Karpas-422 (cell line): ENCODE results near the gene LRP1B. TPM values are rescaled to one million over a fixed set of nuclear protein-coding genes. Genes with fewer than 3 reads are reported as not detected.
A peak's percentile ranks its signal among the peaks of the same experiment; 100 is the strongest.

Experiments used
- DNase-seq: peaks from one replicate; pipeline ENCODE4 v3.0.0-alpha.2; 2015
- H2AFZ ChIP-seq: fragments of 200-600 bp; sonication (generic); 2 replicates; pipeline ENCODE4 v1.6.1; 2014; ENCODE audit warnings: antibody characterized with exemption, low read length, mixed read lengths
- H3K27ac ChIP-seq: fragments of 200-600 bp; sonication (generic); 2 replicates; pipeline ENCODE4 v1.5.1; 2014; ENCODE audit warnings: mild to moderate bottlenecking, low read length, moderate library complexity
- H3K27me3 ChIP-seq: fragments of 200-600 bp; sonication (generic); 2 replicates; pipeline ENCODE4 v1.6.1; 2014; ENCODE audit warnings: low read length, mixed read lengths
- H3K36me3 ChIP-seq: fragments of 200-600 bp; sonication (generic); 2 replicates; pipeline ENCODE4 v1.6.1; 2014; ENCODE audit warnings: low read length, mixed read lengths; ENCODE audit not compliant: insufficient read depth
- H3K4me1 ChIP-seq: fragments of 200-600 bp; sonication (generic); 2 replicates; pipeline ENCODE4 v1.6.1; 2014; ENCODE audit warnings: mild to moderate bottlenecking, low read length, mixed read lengths
- H3K4me2 ChIP-seq: fragments of 200-600 bp; sonication (generic); 2 replicates; pipeline ENCODE4 v1.6.1; 2014; ENCODE audit warnings: low read length, low read depth, mild to moderate bottlenecking; ENCODE audit not compliant: poor library complexity, severe bottlenecking
- H3K4me3 ChIP-seq: fragments of 200-600 bp; sonication (generic); 2 replicates; pipeline ENCODE4 v1.5.1; 2014; ENCODE audit warnings: mild to moderate bottlenecking, antibody characterized with exemption, low read length, mixed read lengths
- H3K79me2 ChIP-seq: fragments of 200-600 bp; sonication (generic); 2 replicates; pipeline ENCODE4 v1.6.1; 2014; ENCODE audit warnings: mild to moderate bottlenecking, low read length, mixed read lengths
- H3K9ac ChIP-seq: fragments of 200-600 bp; sonication (generic); 2 replicates; pipeline ENCODE4 v1.6.0; 2014; ENCODE audit warnings: low read length
- H3K9me2 ChIP-seq: fragments of 200-600 bp; sonication (generic), shearing (Covaris generic); replicated peaks from 2 replicates; pipeline ENCODE4 v1.6.0; 2014; ENCODE audit warnings: mild to moderate bottlenecking, low read length, moderate library complexity; ENCODE audit not compliant: insufficient read depth
- H3K9me3 ChIP-seq: fragments of 300-700, 200-600 bp; sonication (generic); 2 replicates; pipeline ENCODE4 v1.6.1; 2014; ENCODE audit warnings: low read length, mixed read lengths
- H4K20me1 ChIP-seq: fragments of 200-600 bp; sonication (generic); 2 replicates; pipeline ENCODE4 v1.6.1; 2014; ENCODE audit warnings: mild to moderate bottlenecking, antibody characterized with exemption, low read length, low read depth; ENCODE audit not compliant: insufficient read depth
- total RNA-seq: library from RNA; depleted of rRNA; stranded (reverse); fragments of >200 nt; shearing (Covaris generic); gene quantifications from 2 replicates; pipeline ENCODE4 v1.2.3, GENCODE V29; 2014; ENCODE audit warnings: low replicate concordance

LRP1B gene
- total RNA-seq, 1 experiment from 2014 or later, result not detected

DNA sequence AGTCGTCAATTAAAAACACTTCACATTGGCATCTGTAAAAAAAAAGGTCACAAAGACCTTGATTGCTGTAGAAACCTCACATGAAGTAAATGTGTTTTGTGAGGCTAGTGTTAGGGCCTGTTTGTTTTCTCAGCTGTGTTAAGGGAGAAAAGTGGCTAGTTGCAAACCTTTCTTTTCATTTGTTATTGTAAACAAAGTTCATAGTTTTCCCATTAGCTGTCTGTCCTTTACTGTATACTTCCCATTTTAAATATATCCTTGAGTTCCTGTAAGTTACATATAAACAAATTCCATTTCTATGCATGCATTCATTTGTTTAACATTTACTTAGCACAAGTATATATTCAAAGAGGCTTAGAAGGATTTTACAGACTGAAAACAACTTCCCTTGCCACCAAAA is 1250.2 kb downstream of the LRP1B start:
- H2AFZ ChIP-seq, result no peak overlapping the region
- DNase-seq, result no peak
- H3K9ac ChIP-seq, result no peak overlapping the region
- H3K4me1 ChIP-seq, result no peaks in the 10 kb centered on the region
- no peaks in the 10 kb centered on the region for H3K9me2 ChIP-seq
- H3K4me3 ChIP-seq, result no peak overlapping the region
- no peaks in the 10 kb centered on the region for H3K27me3 ChIP-seq
- no peaks in the 10 kb centered on the region for H4K20me1 ChIP-seq
- no peaks in the 10 kb centered on the region for H3K79me2 ChIP-seq
- no peaks in the 10 kb centered on the region for H3K36me3 ChIP-seq
- peaks cover 26% of the 10 kb centered on the region for H3K9me3 ChIP-seq
- H3K4me2 ChIP-seq, result no peak overlapping the region
- H3K27ac ChIP-seq, result no peak overlapping the region

DNA sequence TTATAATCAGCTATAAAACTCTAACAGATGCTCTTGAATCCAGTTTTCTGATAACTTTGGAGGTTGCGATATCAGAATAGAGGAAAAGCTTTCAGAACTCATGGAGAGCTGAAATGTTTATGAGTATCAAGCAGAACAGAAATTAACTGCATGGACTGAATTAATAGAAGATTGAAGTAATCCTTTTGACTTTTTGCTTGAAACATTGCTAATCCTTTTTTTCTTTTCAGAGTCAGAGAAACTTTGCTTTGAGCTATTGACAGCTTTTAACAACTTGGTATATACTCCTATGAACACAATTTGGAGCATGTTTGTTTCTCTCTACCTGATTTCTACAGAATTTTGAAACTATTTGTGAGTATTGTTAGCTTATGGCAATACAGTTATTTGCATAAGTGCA is 1254.8 kb downstream of the LRP1B start:
- Histone ChIP-seq H3K4me2 (no peak overlapping the region), H3K9me2 (no peaks in the 10 kb centered on the region), H3K4me3 (no peak overlapping the region), H2AFZ (no peak overlapping the region), H3K27me3 (no peaks in the 10 kb centered on the region), H3K27ac (no peak overlapping the region), H3K9ac (no peak overlapping the region), H3K9me3 (peaks cover 21% of the 10 kb centered on the region), H3K79me2 (no peaks in the 10 kb centered on the region), H3K4me1 (no peaks in the 10 kb centered on the region), H4K20me1 (no peaks in the 10 kb centered on the region), H3K36me3 (no peaks in the 10 kb centered on the region)
- DNase-seq, result no peak

DNA sequence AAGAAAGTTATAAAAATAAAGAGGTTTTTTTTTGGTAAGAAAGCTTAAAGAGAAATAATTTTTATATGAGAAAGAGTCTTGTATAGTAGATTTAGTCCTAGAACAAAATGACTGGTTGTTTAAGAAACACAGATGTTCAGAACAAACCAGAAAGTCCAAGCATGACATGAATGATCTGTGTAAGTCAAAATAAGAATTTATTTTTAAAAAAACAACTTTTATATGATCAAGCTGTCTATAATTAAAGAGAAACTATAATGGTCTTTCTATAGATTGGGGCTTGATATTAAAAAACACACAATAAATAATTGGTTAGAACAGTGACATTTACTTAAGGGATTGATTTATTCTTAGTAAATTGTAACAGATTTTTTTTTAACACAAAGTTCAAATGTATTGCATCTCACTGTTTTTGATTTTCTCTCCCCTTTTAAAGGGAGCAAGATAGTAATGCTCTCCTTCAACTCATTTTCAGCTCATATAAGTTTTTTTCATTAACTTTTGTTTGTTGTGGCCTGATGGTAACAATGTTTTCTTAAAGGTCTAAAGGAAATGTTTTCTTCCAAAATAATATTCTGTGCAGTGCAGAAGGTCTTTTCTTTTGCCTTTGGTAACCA is 1256.8 kb downstream of the LRP1B start:
- Histone ChIP-seq H3K9ac (no peak overlapping the region), H3K9me3 (peaks cover 19% of the 10 kb centered on the region), H2AFZ (no peak overlapping the region), H3K4me3 (no peak overlapping the region), H3K79me2 (no peaks in the 10 kb centered on the region), H4K20me1 (no peaks in the 10 kb centered on the region), H3K36me3 (no peaks in the 10 kb centered on the region), H3K9me2 (no peaks in the 10 kb centered on the region), H3K27ac (no peak overlapping the region), H3K4me2 (no peak overlapping the region), H3K4me1 (no peaks in the 10 kb centered on the region), H3K27me3 (no peaks in the 10 kb centered on the region)
- no peak for DNase-seq

DNA sequence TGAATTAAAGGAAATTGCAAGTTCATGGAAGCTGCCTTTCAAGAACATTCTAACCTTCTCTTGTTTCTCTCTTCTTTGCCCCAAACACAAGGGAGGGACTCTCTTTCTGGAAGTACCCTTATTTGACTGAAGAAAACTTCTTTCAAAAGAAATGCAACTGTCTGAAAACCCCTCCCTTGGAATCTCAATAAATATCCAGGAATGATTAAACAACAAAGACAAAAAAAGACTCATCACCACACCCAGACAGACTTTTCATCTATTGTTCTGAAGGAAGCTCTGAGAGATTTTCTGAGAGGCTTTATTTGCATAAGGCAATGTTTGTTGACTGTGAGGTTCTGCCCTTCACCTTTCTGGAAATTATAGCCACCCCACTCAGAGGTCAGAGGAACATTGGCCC is 1260.9 kb downstream of the LRP1B start:
- no peak overlapping the region for H2AFZ ChIP-seq
- H3K27ac ChIP-seq, result no peak overlapping the region
- H3K27me3 ChIP-seq, result no peaks in the 10 kb centered on the region
- no peaks in the 10 kb centered on the region for H3K79me2 ChIP-seq
- H3K9ac ChIP-seq, result no peak overlapping the region
- H4K20me1 ChIP-seq, result no peaks in the 10 kb centered on the region
- H3K4me3 ChIP-seq, result no peak overlapping the region
- H3K9me2 ChIP-seq, result no peaks in the 10 kb centered on the region
- no peaks in the 10 kb centered on the region for H3K4me1 ChIP-seq
- no peaks in the 10 kb centered on the region for H3K36me3 ChIP-seq
- H3K4me2 ChIP-seq, result no peak overlapping the region
- DNase-seq, result no peak
- H3K9me3 ChIP-seq, result peaks cover 13% of the 10 kb centered on the region; the same call in 1 of the 2 replicates

DNA sequence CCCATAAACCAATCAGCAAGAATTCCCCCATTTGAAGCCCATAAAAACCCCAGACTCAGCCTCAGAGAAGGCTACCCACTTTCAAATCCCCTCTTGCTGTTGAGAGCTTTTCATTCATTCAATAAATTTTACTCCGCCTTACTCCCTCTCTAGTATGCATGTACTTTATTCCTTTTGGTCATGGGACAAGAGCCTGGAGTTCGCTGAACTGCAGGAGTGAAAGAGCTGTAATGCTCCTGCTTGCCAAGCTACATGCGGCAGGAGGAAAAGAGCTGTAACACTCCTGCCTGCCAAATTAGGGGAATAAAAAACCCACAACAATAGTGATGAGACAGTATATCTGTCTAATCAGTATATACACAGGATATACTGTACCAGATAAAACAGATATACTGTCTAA is 1261.7 kb downstream of the LRP1B start:
- Histone ChIP-seq H3K36me3 (no peaks in the 10 kb centered on the region), H3K4me3 (no peak overlapping the region), H3K4me2 (no peak overlapping the region), H3K9me2 (no peaks in the 10 kb centered on the region), H4K20me1 (no peaks in the 10 kb centered on the region), H2AFZ (no peak overlapping the region), H3K27me3 (no peaks in the 10 kb centered on the region), H3K4me1 (no peaks in the 10 kb centered on the region), H3K27ac (no peak overlapping the region), H3K79me2 (no peaks in the 10 kb centered on the region), H3K9me3 (peaks cover 10% of the 10 kb centered on the region; the same call in 1 of the 2 replicates), H3K9ac (no peak overlapping the region)
- no peak for DNase-seq

DNA sequence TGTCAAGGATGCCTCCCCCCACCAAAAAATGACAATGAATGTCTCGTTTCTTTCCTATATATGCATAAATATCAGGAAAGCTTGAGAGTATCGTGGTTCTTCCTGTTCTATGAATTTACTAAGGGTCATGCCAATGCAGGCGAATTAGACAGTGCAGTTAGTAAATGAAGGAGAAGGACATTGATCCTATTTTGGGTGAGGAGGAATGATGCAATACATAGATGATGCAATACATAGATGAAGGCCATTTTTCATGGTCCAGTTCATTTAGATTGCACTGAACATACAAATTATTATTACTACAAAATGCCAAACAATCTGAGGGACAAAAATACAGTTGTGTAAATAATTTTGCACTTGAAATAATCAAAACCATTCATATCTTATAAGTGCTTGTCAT is 1265.0 kb downstream of the LRP1B start:
- Histone ChIP-seq H3K36me3 (no peaks in the 10 kb centered on the region), H3K79me2 (no peaks in the 10 kb centered on the region), H3K4me3 (no peak overlapping the region), H3K4me1 (no peaks in the 10 kb centered on the region), H4K20me1 (no peaks in the 10 kb centered on the region), H3K9me2 (no peaks in the 10 kb centered on the region), H3K9ac (no peak overlapping the region), H3K27me3 (no peaks in the 10 kb centered on the region), H2AFZ (no peak overlapping the region), H3K27ac (no peak overlapping the region), H3K9me3 (peaks cover 9% of the 10 kb centered on the region; the same call in 1 of the 2 replicates), H3K4me2 (no peak overlapping the region)
- no peak for DNase-seq

DNA sequence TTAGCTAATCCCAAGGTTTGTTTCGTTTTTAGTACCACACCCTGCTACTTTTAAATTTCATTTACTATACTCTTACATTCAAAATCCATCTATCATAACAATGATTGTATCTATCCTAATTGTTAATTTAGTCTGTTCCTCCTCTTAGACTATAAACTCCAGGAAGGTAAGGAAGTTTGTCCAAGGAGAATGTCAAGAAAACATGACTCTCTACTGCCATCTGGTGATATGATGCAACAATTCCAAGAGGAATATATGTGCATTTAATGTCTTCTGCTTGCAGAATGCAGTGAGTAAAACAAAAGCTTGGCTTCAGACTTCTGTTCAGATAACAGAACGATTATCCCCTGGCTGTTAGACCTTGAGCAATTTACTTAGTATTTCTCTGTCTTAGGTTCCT is 1267.1 kb downstream of the LRP1B start:
- Histone ChIP-seq H3K4me3 (no peak overlapping the region), H3K9me2 (no peaks in the 10 kb centered on the region), H3K36me3 (no peaks in the 10 kb centered on the region), H3K9ac (no peak overlapping the region), H3K4me2 (no peak overlapping the region), H3K27me3 (no peaks in the 10 kb centered on the region), H3K27ac (no peak overlapping the region), H3K9me3 (peaks cover 8% of the 10 kb centered on the region; the same call in 1 of the 2 replicates), H2AFZ (no peak overlapping the region), H3K79me2 (no peaks in the 10 kb centered on the region), H4K20me1 (no peaks in the 10 kb centered on the region), H3K4me1 (no peaks in the 10 kb centered on the region)
- DNase-seq, result peak; percentile 61

DNA sequence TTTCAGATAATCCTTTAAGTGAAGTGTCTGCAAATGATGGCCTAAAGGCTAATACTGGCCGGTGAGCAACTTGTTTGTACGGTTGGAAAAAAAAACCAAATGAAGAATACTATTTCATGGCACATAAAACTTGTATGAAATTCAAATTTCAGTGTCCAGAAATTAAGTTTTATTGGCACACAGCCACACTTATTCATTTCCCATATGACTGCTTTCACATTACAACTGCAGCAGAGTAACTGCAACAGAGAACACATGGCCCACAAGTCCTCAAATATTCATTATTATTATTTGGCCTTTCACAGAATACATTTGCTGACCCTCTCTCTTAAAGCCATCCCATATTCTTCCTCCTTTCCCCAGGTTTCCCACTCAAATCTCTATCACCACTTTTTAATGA is 1268.6 kb downstream of the LRP1B start:
- H3K4me1 ChIP-seq, result no peaks in the 10 kb centered on the region
- H3K9me2 ChIP-seq, result no peaks in the 10 kb centered on the region
- no peak for DNase-seq
- H3K36me3 ChIP-seq, result no peaks in the 10 kb centered on the region
- no peaks in the 10 kb centered on the region for H3K79me2 ChIP-seq
- H3K4me3 ChIP-seq, result no peak overlapping the region
- H3K4me2 ChIP-seq, result no peak overlapping the region
- no peak overlapping the region for H3K9ac ChIP-seq
- H4K20me1 ChIP-seq, result no peaks in the 10 kb centered on the region
- peaks cover 5% of the 10 kb centered on the region; the same call in 1 of the 2 replicates for H3K9me3 ChIP-seq
- H3K27me3 ChIP-seq, result no peaks in the 10 kb centered on the region
- H2AFZ ChIP-seq, result no peak overlapping the region
- H3K27ac ChIP-seq, result no peak overlapping the region
